Mucosa of rectum (tissue), 2 donors: ENCODE measurements around the gene ASPDH.
"Not testable (repeated sequence)": the region's sequence is repeated elsewhere in the genome, so short reads cannot be mapped to it uniquely, and the experiment has no call there.

Source experiments
- H3K27ac ChIP-seq, 2 donors: one replicate each; pipeline ENCODE4 v1.7.0; 2013; ENCODE audit warnings: inconsistent platforms in 2 of 2, low read depth in 2 of 2, low read length in 2 of 2
- H3K27me3 ChIP-seq, 2 donors: one replicate each; pipeline ENCODE4 v1.7.0; 2013; ENCODE audit warnings: low read length in 2 of 2; ENCODE audit not compliant: control insufficient read depth in 2 of 2, insufficient read depth in 2 of 2
- H3K36me3 ChIP-seq, 2 donors: one replicate each; pipeline ENCODE4 v1.7.0; 2013; ENCODE audit warnings: low read length in 2 of 2; ENCODE audit not compliant: control insufficient read depth in 2 of 2, insufficient read depth in 2 of 2
- H3K4me1 ChIP-seq, 2 donors: one replicate each; pipeline ENCODE4 v1.7.0; 2013; ENCODE audit warnings: low read length in 2 of 2, mild to moderate bottlenecking in 1 of 2; ENCODE audit not compliant: control insufficient read depth in 2 of 2, insufficient read depth in 2 of 2
- H3K4me3 ChIP-seq, 2 donors: one replicate each; pipeline ENCODE4 v1.7.0; 2013; ENCODE audit warnings: low read length in 2 of 2
- H3K9ac ChIP-seq, 2 donors: one replicate each; pipeline ENCODE4 v1.7.0; 2013; ENCODE audit warnings: low read length in 2 of 2, low read depth in 1 of 2, mild to moderate bottlenecking in 1 of 2
- H3K9me3 ChIP-seq, 2 donors: one replicate each; pipeline ENCODE4 v1.7.0; 2013; ENCODE audit warnings: low read length in 2 of 2; ENCODE audit not compliant: control insufficient read depth in 2 of 2
- donor health status: healthy.
- donor health status: Normal muscosa, but diverticular disease.

The ASPDH gene

DNA sequence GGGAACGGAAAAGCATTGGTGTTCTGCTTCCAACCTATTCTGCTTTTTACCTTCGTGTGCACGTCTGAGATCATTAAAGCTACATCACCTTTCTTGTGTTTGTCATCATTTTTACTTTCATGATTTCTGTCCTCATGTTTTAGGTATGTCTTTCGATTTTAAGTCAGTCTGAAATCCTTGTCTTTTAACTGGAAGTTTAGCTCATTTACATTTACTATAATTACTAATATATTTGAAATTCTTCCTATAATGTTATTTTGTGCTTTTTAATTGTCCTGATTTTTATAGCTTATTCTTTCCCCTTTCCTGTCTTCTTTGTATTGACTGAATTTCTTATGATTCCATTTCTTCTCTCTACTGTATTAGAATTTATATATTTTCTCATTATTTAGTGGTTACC lies 19.2 kb upstream of the ASPDH start:
- no peak overlapping the region for H3K9ac ChIP-seq
- no peak overlapping the region for H3K27ac ChIP-seq
- H3K36me3 ChIP-seq = no peaks in the 10 kb centered on the region
- H3K4me1 ChIP-seq = no peaks in the 10 kb centered on the region
- H3K27me3 ChIP-seq = peaks cover 0 to 8% of the 10 kb centered on the region in 2 donors
- H3K4me3 ChIP-seq = no peak overlapping the region
- peaks cover 5 to 6% of the 10 kb centered on the region in 2 donors for H3K9me3 ChIP-seq

DNA sequence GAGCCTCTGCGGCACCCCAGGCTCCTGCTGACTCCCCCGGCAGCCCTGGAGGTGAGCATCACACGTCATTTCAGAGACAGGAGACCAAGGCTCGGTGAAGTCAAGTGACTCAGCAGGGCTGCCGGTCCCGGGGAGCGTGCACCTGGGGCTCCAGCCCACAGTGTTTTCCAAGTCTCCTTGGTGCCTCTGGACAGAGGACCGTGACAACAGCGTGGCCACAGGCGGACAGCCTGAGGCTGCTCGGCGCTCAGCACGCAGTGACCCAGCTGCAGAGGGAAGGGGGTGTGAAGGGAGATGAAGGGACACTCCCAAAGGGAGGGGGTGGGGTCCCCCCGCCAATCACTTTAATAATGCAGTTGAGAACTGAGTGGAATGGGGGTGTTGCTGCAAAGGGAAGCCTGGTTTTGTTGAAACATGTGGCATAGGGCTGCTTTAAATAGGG lies 17.5 kb upstream of the ASPDH start:
- Histone ChIP-seq H3K36me3 (no peaks in the 10 kb centered on the region), H3K4me1 (no peaks in the 10 kb centered on the region), H3K4me3 (no peak overlapping the region), H3K9ac (no peak overlapping the region), H3K27me3 (peaks cover 0 to 6% of the 10 kb centered on the region in 2 donors), H3K9me3 (peaks cover 5 to 6% of the 10 kb centered on the region in 2 donors), H3K27ac (no peak overlapping the region)

DNA sequence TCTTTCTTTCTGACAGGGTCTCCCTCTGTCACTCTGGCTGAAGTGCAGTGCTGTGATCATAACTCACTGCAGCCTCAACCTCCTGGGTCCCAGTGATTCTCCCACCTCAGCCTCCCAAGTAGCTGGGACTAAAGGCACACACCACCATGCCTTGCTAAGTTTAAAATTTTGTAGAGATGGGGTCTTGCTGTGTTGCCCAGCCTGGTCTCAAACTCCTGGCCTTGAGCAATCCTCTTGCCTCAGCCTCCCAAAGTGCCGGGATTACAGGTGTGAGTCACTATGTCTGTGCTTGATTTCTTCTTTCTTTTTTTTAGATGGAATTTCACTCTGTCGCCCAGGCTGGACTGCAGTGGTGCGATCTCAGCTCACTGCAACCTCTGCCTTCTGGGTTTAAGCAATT lies 14.3 kb upstream of the ASPDH start:
- H3K27ac ChIP-seq, H3K36me3 ChIP-seq, H3K9ac ChIP-seq, H3K4me1 ChIP-seq, H3K27me3 ChIP-seq, H3K4me3 ChIP-seq, H3K9me3 ChIP-seq: not testable (repeated sequence)

DNA sequence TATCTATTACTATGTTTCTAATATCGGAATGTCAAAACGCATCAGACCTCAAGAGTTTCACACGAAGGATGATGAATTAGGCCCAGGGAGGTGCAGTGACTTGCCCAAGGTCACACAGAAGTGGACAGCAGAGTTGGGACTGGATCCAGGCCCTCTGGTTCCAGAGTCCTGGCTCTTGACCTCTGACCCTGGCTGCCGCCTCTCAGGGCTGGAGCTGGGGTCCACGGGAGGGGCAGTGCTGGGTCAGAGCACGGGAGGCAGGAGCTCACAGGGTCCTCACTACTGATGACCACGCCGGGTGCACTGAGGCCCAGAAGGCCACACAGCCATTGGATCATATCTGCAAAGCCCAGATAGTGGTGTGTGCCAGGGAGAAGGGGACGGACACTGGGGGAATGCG lies 9.2 kb upstream of the ASPDH start:
- no peaks in the 10 kb centered on the region for H3K9me3 ChIP-seq
- H3K27me3 ChIP-seq = no peaks in the 10 kb centered on the region
- no peaks in the 10 kb centered on the region for H3K36me3 ChIP-seq
- no peaks in the 10 kb centered on the region for H3K4me1 ChIP-seq
- H3K4me3 ChIP-seq = no peak overlapping the region
- H3K27ac ChIP-seq = no peak overlapping the region
- H3K9ac ChIP-seq = no peak overlapping the region

DNA sequence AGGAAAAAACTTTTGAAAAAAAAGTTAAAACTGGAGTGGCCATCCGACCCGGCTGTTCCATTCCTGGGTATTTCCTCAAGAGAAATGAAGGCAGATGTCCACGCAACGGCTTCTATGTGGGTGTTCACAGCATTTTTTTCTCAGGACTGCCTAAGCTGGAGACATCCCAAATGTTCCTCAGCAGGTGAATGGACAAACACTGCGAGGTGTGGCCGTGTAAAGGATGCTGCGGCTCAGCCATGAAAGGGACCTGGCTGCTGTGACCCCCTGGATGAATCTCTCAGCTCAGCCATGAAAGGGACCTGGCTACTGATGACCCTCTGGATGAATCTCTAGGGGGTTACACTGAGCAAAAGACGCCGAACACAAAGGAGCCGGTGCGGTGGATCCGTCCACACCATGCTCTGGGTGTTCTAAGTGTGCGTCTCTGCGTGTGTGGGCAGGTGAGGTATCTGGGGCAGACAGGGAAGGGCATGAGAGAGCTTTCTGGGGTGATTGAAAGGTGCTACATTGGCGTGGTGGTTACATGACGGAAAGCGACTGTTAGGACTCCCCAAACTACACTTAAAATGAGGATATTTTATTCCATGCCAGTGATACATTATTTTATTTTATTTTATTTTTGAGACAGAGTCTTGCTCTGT lies 7.2 kb upstream of the ASPDH start:
- Histone ChIP-seq H3K27me3 (no peaks in the 10 kb centered on the region), H3K36me3 (no peaks in the 10 kb centered on the region), H3K4me3 (no peak overlapping the region), H3K4me1 (no peaks in the 10 kb centered on the region), H3K9ac (no peak overlapping the region), H3K27ac (no peak overlapping the region), H3K9me3 (no peaks in the 10 kb centered on the region)

DNA sequence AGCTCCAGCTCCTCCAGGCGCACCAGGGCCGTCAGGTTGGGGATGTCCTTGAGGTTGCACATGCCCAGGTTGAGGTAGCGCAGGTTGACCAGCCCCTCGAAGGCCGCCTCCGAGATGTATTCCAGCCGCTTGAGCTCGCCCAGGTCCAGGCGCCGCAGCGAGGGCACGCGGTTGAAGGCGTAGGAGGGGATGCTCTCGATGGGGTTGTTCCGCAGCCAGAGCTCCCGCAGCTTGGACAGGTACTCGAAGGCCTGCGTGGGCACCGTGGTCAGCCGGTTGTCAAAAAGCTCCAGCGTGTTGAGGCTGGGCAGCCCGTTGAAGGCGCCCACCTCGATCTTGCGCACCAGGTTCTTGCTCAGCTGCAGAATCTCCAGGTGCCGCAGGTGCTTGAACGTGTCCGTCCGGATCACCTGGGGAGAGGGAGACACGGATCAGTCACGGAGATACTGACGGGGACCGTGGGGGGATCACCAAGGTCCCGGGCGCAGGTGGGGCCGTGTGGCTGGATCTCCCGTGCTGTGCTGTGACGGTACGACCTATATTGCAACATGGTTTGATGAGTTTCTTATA lies 5.4 kb upstream of the ASPDH start:
- Histone ChIP-seq H3K27me3 (peaks cover 0 to 3% of the 10 kb centered on the region in 2 donors), H3K4me1 (no peaks in the 10 kb centered on the region), H3K9me3 (no peaks in the 10 kb centered on the region), H3K4me3 (no peak overlapping the region), H3K9ac (no peak overlapping the region), H3K36me3 (no peaks in the 10 kb centered on the region), H3K27ac (no peak overlapping the region)

DNA sequence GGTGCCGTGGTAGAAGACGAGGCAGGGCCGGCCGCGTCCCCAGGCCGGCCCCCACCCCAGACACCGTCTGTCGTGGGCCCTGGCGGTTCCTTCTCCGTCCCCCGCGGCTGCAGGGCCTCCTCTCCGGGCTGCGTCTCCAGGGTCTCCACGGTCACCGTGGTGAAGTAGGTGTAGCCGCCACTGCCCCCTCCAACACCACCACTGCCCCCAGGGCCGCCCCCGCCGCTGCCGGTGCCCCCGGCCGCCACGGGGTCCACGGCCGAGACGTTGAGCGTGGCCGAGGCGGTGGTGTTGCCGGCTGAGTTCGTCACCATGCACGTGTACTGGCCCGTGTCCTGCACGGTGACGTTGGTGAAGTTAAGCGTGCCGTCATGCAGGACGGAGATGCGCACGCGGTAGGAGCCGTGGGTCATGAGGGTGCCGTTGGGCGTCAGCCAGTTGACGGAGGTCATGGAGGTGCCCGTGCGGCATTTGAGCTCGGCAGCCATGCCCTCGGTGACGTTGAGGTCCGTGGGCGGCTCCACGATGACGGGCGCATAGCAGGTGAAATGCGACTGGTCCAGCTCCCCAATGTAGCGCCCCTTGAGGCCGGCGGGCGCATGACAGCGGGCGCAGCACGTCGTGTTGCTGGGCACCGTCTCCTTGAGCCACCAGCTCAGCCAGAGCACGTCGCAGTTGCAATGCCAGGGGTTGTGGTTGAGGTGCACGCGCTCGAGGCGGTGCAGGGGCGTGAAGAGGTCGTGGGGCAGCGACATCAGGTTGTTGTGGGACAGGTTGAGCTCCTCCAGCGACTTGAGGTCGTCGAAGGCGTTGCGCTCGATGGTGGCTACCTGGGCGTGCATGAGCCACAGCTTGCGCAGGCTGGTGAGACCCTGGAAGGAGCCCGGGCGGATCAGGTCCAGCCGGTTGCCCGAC lies 4.6 kb upstream of the ASPDH start:
- Histone ChIP-seq H3K27ac (no peak overlapping the region), H3K9ac (no peak overlapping the region), H3K4me1 (no peaks in the 10 kb centered on the region), H3K9me3 (no peaks in the 10 kb centered on the region), H3K36me3 (no peaks in the 10 kb centered on the region), H3K4me3 (no peak overlapping the region), H3K27me3 (peaks cover 0 to 3% of the 10 kb centered on the region in 2 donors)

DNA sequence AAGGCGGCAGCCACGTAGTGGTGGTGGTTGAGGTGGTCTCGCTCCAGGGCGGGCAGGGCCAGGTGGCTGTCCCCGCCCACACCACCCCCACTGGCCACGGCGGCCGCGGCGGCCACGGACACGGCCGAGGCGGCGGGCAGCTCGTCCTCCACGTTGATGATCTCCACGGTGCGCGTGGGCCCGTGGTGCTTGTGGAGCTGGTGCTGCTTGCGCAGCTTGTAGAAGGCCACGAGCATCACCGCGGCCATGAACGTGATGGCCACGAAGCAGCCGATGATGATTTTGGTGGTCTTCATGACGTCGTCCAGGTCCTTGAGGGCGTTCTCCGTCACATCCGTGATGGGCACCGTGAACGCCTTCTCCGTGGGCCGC lies 4.0 kb upstream of the ASPDH start:
- no peak overlapping the region for H3K27ac ChIP-seq
- no peaks in the 10 kb centered on the region for H3K9me3 ChIP-seq
- no peaks in the 10 kb centered on the region for H3K36me3 ChIP-seq
- no peaks in the 10 kb centered on the region for H3K4me1 ChIP-seq
- H3K4me3 ChIP-seq = no peak overlapping the region
- H3K9ac ChIP-seq = no peak overlapping the region
- peaks cover 0 to 3% of the 10 kb centered on the region in 2 donors for H3K27me3 ChIP-seq

DNA sequence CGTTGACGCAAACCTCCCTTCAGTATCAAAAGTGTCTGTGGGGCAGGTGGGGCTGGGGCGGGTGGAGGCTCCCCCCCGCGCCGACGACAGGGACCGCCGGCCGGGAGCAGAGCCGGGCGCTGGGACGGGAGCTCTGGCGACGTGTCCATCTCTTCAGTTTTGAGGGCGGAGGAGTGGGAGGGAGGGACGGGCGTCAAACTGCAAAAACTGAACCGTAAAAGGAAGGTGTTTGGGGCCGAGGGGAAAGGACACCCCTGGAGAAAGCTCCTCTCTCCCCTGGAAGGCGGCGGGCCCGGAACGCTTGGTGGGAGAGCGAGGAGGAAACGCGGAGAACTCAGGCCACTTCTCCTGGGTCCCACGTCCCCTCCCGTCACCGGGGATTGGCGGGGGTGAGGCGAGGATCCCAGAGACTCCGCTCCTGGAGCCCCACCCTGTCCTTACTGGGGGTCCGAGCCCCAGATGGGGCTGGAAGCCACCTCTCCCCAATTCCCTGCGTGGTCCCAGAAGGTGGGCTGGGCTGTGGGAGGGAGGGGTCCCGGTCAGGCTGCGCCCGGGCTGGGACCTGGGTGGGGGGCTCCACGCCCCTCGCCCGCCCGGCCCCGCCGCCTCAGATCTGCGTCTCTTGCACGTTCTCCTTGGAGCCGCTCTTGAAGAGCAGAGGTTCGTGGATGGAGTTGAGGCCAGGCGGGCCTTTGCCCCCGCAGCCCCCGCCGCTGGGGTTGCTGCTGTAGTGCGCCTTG lies 3.4 kb upstream of the ASPDH start:
- no peaks in the 10 kb centered on the region for H3K9me3 ChIP-seq
- no peaks in the 10 kb centered on the region for H3K36me3 ChIP-seq
- H3K4me3 ChIP-seq = no peak overlapping the region
- no peak overlapping the region for H3K27ac ChIP-seq
- H3K9ac ChIP-seq = no peak overlapping the region
- H3K4me1 ChIP-seq = no peaks in the 10 kb centered on the region
- H3K27me3 ChIP-seq = peaks cover 0 to 3% of the 10 kb centered on the region in 2 donors

DNA sequence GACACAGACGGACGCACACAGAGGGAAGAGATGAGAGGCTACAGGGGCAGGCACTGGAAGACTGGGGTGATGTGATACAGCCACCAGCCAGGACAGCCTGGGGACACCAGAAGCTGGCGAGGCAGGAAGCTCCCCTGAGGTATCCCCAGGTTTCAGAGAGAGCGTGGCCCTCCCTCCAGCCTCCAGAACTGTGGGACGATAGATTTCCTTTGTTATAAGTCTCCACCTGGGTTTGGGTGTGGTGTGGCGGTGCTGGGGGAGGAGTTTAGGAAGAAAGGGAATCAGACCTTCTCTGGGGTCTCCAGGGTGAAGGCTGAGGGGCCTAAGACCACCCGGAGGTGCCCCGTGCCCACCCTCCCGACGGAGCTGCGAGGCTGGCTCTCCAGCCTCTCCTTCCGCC lies 2.7 kb upstream of the ASPDH start:
- H3K27me3 ChIP-seq = peaks cover 0 to 3% of the 10 kb centered on the region in 2 donors
- H3K27ac ChIP-seq = no peak overlapping the region
- H3K36me3 ChIP-seq = no peaks in the 10 kb centered on the region

More for the DNA sequence above, 2.7 kb upstream of the ASPDH start:
- Histone ChIP-seq H3K4me1 (peaks cover 0 to 2% of the 10 kb centered on the region in 2 donors), H3K9me3 (no peaks in the 10 kb centered on the region), H3K4me3 (no peak overlapping the region), H3K9ac (no peak overlapping the region)
